H54 (cell line): Measurements from ENCODE around the gene PDE6B.

Experiments
- DNase-seq: peaks from one replicate; pipeline ENCODE4 v3.0.0; 2011; ENCODE audit warnings: low spot score, mixed read lengths; ENCODE audit not compliant: insufficient read length
- FAIRE-seq: peaks from 3 replicates; lab custom pipeline; 2011; peaks lifted over from hg19 to GRCh38; lab: Jason Lieb, UNC
- POLR2A ChIP-seq: IDR thresholded peaks from 2 replicates; pipeline ENCODE4 v1.6.1; 2011; ENCODE audit warnings: low read depth, mild to moderate bottlenecking, low read length

PDE6B gene

GRCh38 chr4:624705-625590, at the start of gene PDE6B:
PDE6B (plus strand) TSS chr4:625573; CDS start chr4:625627, 54 bp downstream.
- DNase-seq: no peak
- FAIRE-seq: no peak
- no peak for TF ChIP-seq POLR2A

- FAIRE-seq: no peak
- DNase-seq: no peak
Observed at GRCh38 chr4:576245-576821, 49.0 kb upstream of the PDE6B start, which contains the start of gene TMEM271. TMEM271 (minus strand) TSS chr4:576295; CDS start chr4:576062, 233 bp downstream.

GRCh38 chr4:576991-577498, 48.3 kb upstream of the PDE6B start:
- no peak for TF ChIP-seq POLR2A
- DNase-seq (no peak), FAIRE-seq (no peak)

More at GRCh38 chr4:576245-576821, 49.0 kb upstream of the PDE6B start, which contains the start of gene TMEM271:
- TF ChIP-seq POLR2A: no peak

GRCh38 chr4:577499-578450, 47.6 kb upstream of the PDE6B start:
- no peak for TF ChIP-seq POLR2A
- no peak for DNase-seq
- no peak for FAIRE-seq

GRCh38 chr4:578451-579443, 46.6 kb upstream of the PDE6B start:
- no peak for TF ChIP-seq POLR2A
- FAIRE-seq (no peak), DNase-seq (no peak)

GRCh38 chr4:579543-580175, 45.7 kb upstream of the PDE6B start:
- no peak for TF ChIP-seq POLR2A
- FAIRE-seq (no peak), DNase-seq (no peak)

- no peak for DNase-seq
- no peak for TF ChIP-seq POLR2A
- no peak for FAIRE-seq
Observed at GRCh38 chr4:581181-581580, 44.2 kb upstream of the PDE6B start.

GRCh38 chr4:581753-582361, 43.5 kb upstream of the PDE6B start:
- DNase-seq (no peak), FAIRE-seq (no peak)
- no peak for TF ChIP-seq POLR2A

GRCh38 chr4:583820-584219, 41.6 kb upstream of the PDE6B start:
- TF ChIP-seq POLR2A: no peak
- FAIRE-seq: no peak
- no peak for DNase-seq

- TF ChIP-seq POLR2A: no peak
- FAIRE-seq: no peak
- DNase-seq: no peak
Observed at GRCh38 chr4:587671-588350, 37.6 kb upstream of the PDE6B start.

- no peak for FAIRE-seq
- DNase-seq: no peak
- TF ChIP-seq POLR2A: no peak
Observed at GRCh38 chr4:588351-588849, 37.0 kb upstream of the PDE6B start.
